ENCODE measurements around the gene ASB18.

DNA sequence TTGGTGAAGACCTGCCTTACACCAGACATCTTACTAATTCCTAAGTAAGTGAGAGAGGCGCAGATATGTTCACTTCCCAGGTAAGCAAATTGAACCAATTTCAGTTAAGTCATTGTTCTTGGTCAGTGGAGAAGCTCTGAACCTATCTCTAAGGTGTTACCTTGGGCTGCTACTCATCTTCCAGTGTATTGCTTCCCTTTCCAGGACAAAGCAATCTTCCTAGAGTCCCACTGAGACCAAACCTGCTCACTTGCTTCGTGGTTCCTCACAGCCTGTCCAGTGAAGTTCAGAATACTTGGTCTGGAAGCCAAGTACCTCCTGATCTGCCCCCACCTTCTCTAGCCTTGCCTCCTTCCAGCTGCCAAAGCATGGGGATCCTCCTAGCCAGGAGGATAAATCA lies 73.5 kb downstream of the ASB18 start:
- TF ChIP-seq, protein P1, sequence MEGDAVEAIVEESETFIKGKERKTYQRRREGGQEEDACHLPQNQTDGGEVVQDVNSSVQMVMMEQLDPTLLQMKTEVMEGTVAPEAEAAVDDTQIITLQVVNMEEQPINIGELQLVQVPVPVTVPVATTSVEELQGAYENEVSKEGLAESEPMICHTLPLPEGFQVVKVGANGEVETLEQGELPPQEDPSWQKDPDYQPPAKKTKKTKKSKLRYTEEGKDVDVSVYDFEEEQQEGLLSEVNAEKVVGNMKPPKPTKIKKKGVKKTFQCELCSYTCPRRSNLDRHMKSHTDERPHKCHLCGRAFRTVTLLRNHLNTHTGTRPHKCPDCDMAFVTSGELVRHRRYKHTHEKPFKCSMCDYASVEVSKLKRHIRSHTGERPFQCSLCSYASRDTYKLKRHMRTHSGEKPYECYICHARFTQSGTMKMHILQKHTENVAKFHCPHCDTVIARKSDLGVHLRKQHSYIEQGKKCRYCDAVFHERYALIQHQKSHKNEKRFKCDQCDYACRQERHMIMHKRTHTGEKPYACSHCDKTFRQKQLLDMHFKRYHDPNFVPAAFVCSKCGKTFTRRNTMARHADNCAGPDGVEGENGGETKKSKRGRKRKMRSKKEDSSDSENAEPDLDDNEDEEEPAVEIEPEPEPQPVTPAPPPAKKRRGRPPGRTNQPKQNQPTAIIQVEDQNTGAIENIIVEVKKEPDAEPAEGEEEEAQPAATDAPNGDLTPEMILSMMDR (IDR thresholded peaks at IDR 0.05): no peak
- no peak for TF ChIP-seq EP300 (IDR thresholded peaks at IDR 0.05; ENCODE audit: low read depth)

Data from transverse colon (tissue), 3 donors.